ENCODE results near the gene MCRIP1. TPM values are rescaled to one million over a fixed set of nuclear protein-coding genes. Genes with fewer than 3 reads are reported as not detected.

MCRIP1 gene
- total and polyA plus RNA-seq, 9 of the 15 experiments (the other 6 are each of a cell fraction or from before 2014, with no cell fraction given) = 0.39 to 35.8 (median 9.7) TPM

GRCh38 chr17:81831957-81832607 lies 1.0 kb downstream of the MCRIP1 start (continued):
- TF ChIP-seq, protein P1, sequence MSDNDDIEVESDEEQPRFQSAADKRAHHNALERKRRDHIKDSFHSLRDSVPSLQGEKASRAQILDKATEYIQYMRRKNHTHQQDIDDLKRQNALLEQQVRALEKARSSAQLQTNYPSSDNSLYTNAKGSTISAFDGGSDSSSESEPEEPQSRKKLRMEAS (CRISPR knock-in tag; IDR thresholded peaks at IDR 0.05) = peak; percentile 47; the same call in 1 of the 2 replicates
- TF ChIP-seq, protein P2, sequence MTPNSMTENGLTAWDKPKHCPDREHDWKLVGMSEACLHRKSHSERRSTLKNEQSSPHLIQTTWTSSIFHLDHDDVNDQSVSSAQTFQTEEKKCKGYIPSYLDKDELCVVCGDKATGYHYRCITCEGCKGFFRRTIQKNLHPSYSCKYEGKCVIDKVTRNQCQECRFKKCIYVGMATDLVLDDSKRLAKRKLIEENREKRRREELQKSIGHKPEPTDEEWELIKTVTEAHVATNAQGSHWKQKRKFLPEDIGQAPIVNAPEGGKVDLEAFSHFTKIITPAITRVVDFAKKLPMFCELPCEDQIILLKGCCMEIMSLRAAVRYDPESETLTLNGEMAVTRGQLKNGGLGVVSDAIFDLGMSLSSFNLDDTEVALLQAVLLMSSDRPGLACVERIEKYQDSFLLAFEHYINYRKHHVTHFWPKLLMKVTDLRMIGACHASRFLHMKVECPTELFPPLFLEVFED (CRISPR knock-in tag; conservative IDR thresholded peaks at IDR 0.05) = peak; percentile 77; the same call in 1 of the 2 replicates
- no peak for TF ChIP-seq KAT7 (CRISPR knock-in tag; IDR thresholded peaks at IDR 0.05; ENCODE audit: borderline replicate concordance)
- TF ChIP-seq, protein P3, sequence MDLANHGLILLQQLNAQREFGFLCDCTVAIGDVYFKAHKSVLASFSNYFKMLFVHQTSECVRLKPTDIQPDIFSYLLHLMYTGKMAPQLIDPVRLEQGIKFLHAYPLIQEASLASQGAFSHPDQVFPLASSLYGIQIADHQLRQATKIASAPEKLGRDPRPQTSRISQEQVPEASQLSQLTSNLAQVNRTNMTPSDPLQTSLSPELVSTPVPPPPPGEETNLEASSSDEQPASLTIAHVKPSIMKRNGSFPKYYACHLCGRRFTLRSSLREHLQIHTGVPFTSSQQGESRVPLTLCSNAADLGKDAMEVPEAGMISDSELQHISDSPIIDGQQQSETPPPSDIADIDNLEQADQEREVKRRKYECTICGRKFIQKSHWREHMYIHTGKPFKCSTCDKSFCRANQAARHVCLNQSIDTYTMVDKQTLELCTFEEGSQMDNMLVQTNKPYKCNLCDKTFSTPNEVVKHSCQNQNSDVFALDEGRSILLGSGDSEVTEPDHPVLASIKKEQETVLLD (IDR thresholded peaks at IDR 0.05) = peak; percentile 55
- TF ChIP-seq ZZZ3 (IDR thresholded peaks at IDR 0.05) = no peak
- peak; percentile 41; the same call in 1 of the 2 replicates for TF ChIP-seq CREB1 (IDR thresholded peaks at IDR 0.05)
- peak; percentile 40 for TF ChIP-seq CREB1 (CRISPR knock-in tag; IDR thresholded peaks at IDR 0.05)
- TF ChIP-seq GABPB1 (CRISPR knock-in tag; IDR thresholded peaks at IDR 0.05) = no peak
- TF ChIP-seq FOXK1 (CRISPR knock-in tag; IDR thresholded peaks at IDR 0.05; ENCODE audit: borderline replicate concordance) = peak; percentile 63; the same call in 1 of the 2 replicates
- no peak for TF ChIP-seq TAF15 (IDR thresholded peaks at IDR 0.05; ENCODE audit: low read depth, low read length)
- TF ChIP-seq, protein P4, sequence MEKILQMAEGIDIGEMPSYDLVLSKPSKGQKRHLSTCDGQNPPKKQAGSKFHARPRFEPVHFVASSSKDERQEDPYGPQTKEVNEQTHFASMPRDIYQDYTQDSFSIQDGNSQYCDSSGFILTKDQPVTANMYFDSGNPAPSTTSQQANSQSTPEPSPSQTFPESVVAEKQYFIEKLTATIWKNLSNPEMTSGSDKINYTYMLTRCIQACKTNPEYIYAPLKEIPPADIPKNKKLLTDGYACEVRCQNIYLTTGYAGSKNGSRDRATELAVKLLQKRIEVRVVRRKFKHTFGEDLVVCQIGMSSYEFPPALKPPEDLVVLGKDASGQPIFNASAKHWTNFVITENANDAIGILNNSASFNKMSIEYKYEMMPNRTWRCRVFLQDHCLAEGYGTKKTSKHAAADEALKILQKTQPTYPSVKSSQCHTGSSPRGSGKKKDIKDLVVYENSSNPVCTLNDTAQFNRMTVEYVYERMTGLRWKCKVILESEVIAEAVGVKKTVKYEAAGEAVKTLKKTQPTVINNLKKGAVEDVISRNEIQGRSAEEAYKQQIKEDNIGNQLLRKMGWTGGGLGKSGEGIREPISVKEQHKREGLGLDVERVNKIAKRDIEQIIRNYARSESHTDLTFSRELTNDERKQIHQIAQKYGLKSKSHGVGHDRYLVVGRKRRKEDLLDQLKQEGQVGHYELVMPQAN (IDR thresholded peaks at IDR 0.05; ENCODE audit: borderline replicate concordance) = 0 out of 2 replicates have a peak, but pooled peaks have one; percentile 44
- no peak for TF ChIP-seq YY1 (IDR thresholded peaks at IDR 0.05; ENCODE audit: borderline replicate concordance in 1 of 3, control insufficient read depth in 1 of 3, extremely low read depth in 1 of 3, insufficient read depth in 3 of 3, insufficient read length in 1 of 3, insufficient replicate concordance in 2 of 3, low read depth in 1 of 3, low read length in 2 of 3)
- TF ChIP-seq CREB3L1 (IDR thresholded peaks at IDR 0.05; ENCODE audit: borderline replicate concordance, low read depth) = peak; percentile 74; the same call in 1 of the 2 replicates
- peak; percentile 41 for TF ChIP-seq CEBPG (CRISPR knock-in tag; IDR thresholded peaks at IDR 0.05)
- 0 out of 4 replicates have a peak, but pooled peaks of 1 of the 2 experiments have one; percentile 46 for TF ChIP-seq CEBPG (tag; conservative IDR thresholded peaks at IDR 0.05 in 1 of 2, IDR thresholded peaks at IDR 0.05 in 1 of 2)
- TF ChIP-seq, protein P5, sequence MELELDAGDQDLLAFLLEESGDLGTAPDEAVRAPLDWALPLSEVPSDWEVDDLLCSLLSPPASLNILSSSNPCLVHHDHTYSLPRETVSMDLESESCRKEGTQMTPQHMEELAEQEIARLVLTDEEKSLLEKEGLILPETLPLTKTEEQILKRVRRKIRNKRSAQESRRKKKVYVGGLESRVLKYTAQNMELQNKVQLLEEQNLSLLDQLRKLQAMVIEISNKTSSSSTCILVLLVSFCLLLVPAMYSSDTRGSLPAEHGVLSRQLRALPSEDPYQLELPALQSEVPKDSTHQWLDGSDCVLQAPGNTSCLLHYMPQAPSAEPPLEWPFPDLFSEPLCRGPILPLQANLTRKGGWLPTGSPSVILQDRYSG (tag; conservative IDR thresholded peaks at IDR 0.05; ENCODE audit: low read depth) = no peak

Data from K562 (cell line).